B cell (primary cell): ENCODE results near the gene USP7. TPM values are rescaled to one million over a fixed set of nuclear protein-coding genes. Genes with fewer than 3 reads are reported as not detected.

Source experiments
- ATAC-seq: fragments of 200-7000 bp; cut with Tn5 transposase; one replicate; pipeline ENCODE4 v1.10.0; 2021; ENCODE audit warnings: low read depth, mild to moderate bottlenecking, moderate number of reproducible peaks, moderate library complexity
- CTCF ChIA-PET: fragments of 350-600 bp; sonication (Branson Sonifier 250); formaldehyde crosslinking; loops from one replicate; lab custom pipeline; 2021; ENCODE audit warnings: antibody characterized with exemption, inconsistent platforms; lab: Charles Lee
- POLR2A ChIA-PET: fragments of 350-600 bp; sonication (Branson Sonifier 250); formaldehyde crosslinking; loops from one replicate; lab custom pipeline; 2021; ENCODE audit warnings: antibody characterized with exemption; lab: Charles Lee
- DNase-seq: peaks from one replicate; pipeline ENCODE4 v3.0.0; 2013
- H2AFZ ChIP-seq: 2 replicates; pipeline ENCODE4 v1.6.1; 2012; ENCODE audit warnings: mild to moderate bottlenecking, low read depth, low read length; ENCODE audit not compliant: insufficient read depth, poor library complexity, severe bottlenecking
- H3K27ac ChIP-seq, 2 donors: 1 replicate in 1 of 2; 2 replicates in 1 of 2; pipeline ENCODE4 v1.5.1; 2012 to 2013; ENCODE audit warnings: low read length in 2 of 2, mild to moderate bottlenecking in 2 of 2, moderate library complexity in 1 of 2
- H3K27me3 ChIP-seq, 4 experiments: fragments of 200-600 bp in 1 of 4; sonication (generic) in 1 of 4; replicated peaks in 1 of 4; 1 replicate in 2 of 4; 2 replicates in 2 of 4; pipeline versions ENCODE4 v1.6.1 to v1.7.0; 2013 to 2016; ENCODE audit warnings: low read length in 3 of 4, mild to moderate bottlenecking in 2 of 4, mixed read lengths in 1 of 4, moderate library complexity in 1 of 4; ENCODE audit not compliant: insufficient read depth in 4 of 4, control insufficient read depth in 3 of 4; ENCODE audit errors: control extremely low read depth in 1 of 4
- H3K36me3 ChIP-seq, 2 experiments: replicated peaks in 1 of 2; 1 replicate in 1 of 2; 2 replicates in 1 of 2; pipeline versions ENCODE4 v1.6.1 to v1.7.1; 2013; ENCODE audit warnings: low read length in 1 of 2; ENCODE audit not compliant: insufficient read depth in 2 of 2, control insufficient read depth in 1 of 2; ENCODE audit errors: control extremely low read depth in 1 of 2, extremely low read depth in 1 of 2
- H3K4me1 ChIP-seq, 2 donors: fragments of 200-600 bp in 1 of 2; sonication (generic) in 1 of 2; 1 replicate in 1 of 2; 2 replicates in 1 of 2; pipeline versions ENCODE4 v1.5.1 to v1.6.1; 2013 to 2017; ENCODE audit warnings: low read length in 2 of 2; ENCODE audit not compliant: control insufficient read depth in 2 of 2, insufficient read depth in 2 of 2
- H3K4me2 ChIP-seq: replicated peaks from 2 replicates; pipeline ENCODE3; 2012; ENCODE audit warnings: mild to moderate bottlenecking, low read depth, low read length; ENCODE audit not compliant: poor library complexity, severe bottlenecking
- H3K4me3 ChIP-seq, 5 experiments: fragments of 200-600 bp in 1 of 5; sonication (generic) in 1 of 5; 1 replicate in 3 of 5; 2 replicates in 2 of 5; pipeline versions ENCODE4 v1.5.1 to v1.7.0; 2011 to 2016; ENCODE audit warnings: low read length in 4 of 5, mild to moderate bottlenecking in 4 of 5, low read depth in 2 of 5, control low read depth in 1 of 5, moderate library complexity in 1 of 5; ENCODE audit not compliant: insufficient read depth in 1 of 5; ENCODE audit errors: control extremely low read depth in 1 of 5, extremely low read depth in 1 of 5
- H3K79me2 ChIP-seq: fragments of 200-600 bp; sonication (generic); one replicate; pipeline ENCODE4 v1.6.0; 2016; ENCODE audit warnings: low read length; ENCODE audit not compliant: control insufficient read depth, insufficient read depth
- H3K9ac ChIP-seq: fragments of 200-600 bp; sonication (generic); 2 replicates; pipeline ENCODE4 v1.6.1; 2017; ENCODE audit warnings: mild to moderate bottlenecking, low read length, moderate library complexity
- H3K9me3 ChIP-seq, 3 donors: one replicate each; pipeline versions ENCODE4 v1.6.1 to v1.7.1; 2013; ENCODE audit warnings: low read length in 2 of 3; ENCODE audit not compliant: control insufficient read depth in 2 of 3, insufficient read depth in 1 of 3; ENCODE audit errors: control extremely low read depth in 1 of 3
- H4K20me1 ChIP-seq: 2 replicates; pipeline ENCODE4 v1.6.0; 2012; ENCODE audit warnings: mild to moderate bottlenecking, low read length; ENCODE audit not compliant: insufficient read depth, control insufficient read depth, poor library complexity, severe bottlenecking
- H3K27ac Mint-ChIP-seq: one replicate; pipeline ENCODE4 v1.8.0; 2021; ENCODE audit warnings: mixed read lengths
- H3K27me3 Mint-ChIP-seq: one replicate; pipeline ENCODE4 v1.8.0; 2021; ENCODE audit warnings: mixed read lengths
- H3K4me1 Mint-ChIP-seq: one replicate; pipeline ENCODE4 v1.8.0; 2021; ENCODE audit warnings: mixed read lengths
- H3K4me3 Mint-ChIP-seq: one replicate; pipeline ENCODE4 v1.8.0; 2021; ENCODE audit warnings: mixed read lengths
- H3K9me3 Mint-ChIP-seq: one replicate; pipeline ENCODE4 v1.8.0; 2022; ENCODE audit warnings: mixed read lengths; ENCODE audit not compliant: insufficient read depth
- EZH2 ChIP-seq: IDR thresholded peaks from 2 replicates; pipeline ENCODE4 v1.6.1; 2012; ENCODE audit warnings: borderline replicate concordance, low read depth, mild to moderate bottlenecking, moderate library complexity, low read length; ENCODE audit not compliant: insufficient read depth, poor library complexity, severe bottlenecking
- WGBS: methylation state at CpG from one replicate; pipeline ENCODE4 v1.1.5; 2013; ENCODE audit warnings: missing lambda C conversion rate; ENCODE audit not compliant: insufficient coverage; 5-methylcytosine and 5-hydroxymethylcytosine counted together
- intact Hi-C: fragments of 100-400 bp; cut with micrococcal nuclease; formaldehyde crosslinking; loops from one replicate; pipeline ENCODE4 v1.10.0; 2022
- polyA plus RNA-seq: library from polyadenylated mRNA; depleted of rRNA; stranded (reverse); fragments of >200 nt; gene quantifications from 2 replicates; pipeline ENCODE4 v1.2.3, GENCODE V29; 2012
- total RNA-seq, 2 donors: library from RNA; stranded (reverse); fragments of 120-200 nt in 1 of 2; gene quantifications; 1 replicate in 1 of 2; 2 replicates in 1 of 2; pipeline versions ENCODE4 v1.2.3 to v1.2.4, GENCODE V29; 2013 to 2022
- TF ChIP-seq, protein P1 (sequence below): fragments of 200-600 bp; IDR thresholded peaks from one replicate; pipeline ENCODE4 v1.8.0; 2022; ENCODE audit warnings: antibody characterized with exemption, mild to moderate bottlenecking

USP7 gene
- total and polyA plus RNA-seq, 2 donors (not counting 1 experiment from before 2014, with no cell fraction given) = 27.4 to 223 TPM

DNA sequence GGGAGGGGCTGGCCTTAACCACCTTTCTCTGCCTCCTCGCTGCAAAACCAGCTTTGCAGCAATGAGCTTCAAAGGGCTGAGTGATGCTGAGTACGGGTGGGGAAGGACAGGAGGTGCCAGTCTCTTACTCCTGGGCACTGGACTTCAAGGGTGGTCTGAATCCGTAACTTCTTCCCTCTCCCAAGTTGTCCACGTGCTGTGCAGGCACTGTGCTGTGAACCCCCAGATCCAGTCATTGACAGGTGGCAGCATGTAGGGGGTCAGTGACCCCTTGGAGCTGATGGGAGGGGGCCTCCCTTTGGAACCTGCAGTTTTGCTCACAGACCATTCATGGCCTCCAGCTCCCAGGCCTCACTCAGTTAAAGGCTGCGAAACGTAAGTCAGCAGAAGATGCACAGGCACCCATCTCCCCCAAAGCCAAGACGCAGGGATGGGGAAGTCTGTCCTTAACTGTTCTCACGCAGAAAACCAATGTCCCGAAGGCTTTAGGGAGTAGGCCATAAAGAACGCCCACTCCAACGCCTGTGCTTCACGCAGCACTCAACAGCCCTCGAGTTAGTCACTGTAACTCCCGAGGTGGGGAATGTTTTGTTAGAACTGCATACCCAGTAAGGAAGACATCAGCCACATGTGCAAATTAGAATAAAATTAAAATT lies 73.7 kb downstream of the USP7 start:
- DNase-seq (no peak), ATAC-seq (no peak)
- no peak overlapping the region for H3K9ac ChIP-seq
- H4K20me1 ChIP-seq = peaks cover 66% of the 10 kb centered on the region
- H3K27ac Mint-ChIP-seq = peak overlapping the region; percentile 37
- no peak overlapping the region for H3K4me2 ChIP-seq
- peaks cover 2 to 37% of the 10 kb centered on the region in 2 experiments for H3K36me3 ChIP-seq
- no peak overlapping the region for H2AFZ ChIP-seq
- peaks cover 3% of the 10 kb centered on the region for H3K9me3 Mint-ChIP-seq
- intact Hi-C loops = loop anchor here (2.0 to 5.0 kb wide), 4 partner anchors 47 to 1987 kb away; partner anchors contain the start of genes CIITA, GRIN2A and METTL22
- peaks cover 10% of the 10 kb centered on the region for H3K79me2 ChIP-seq
- H3K4me1 ChIP-seq = peaks cover 18 to 53% of the 10 kb centered on the region in 2 donors
- ChIA-PET POLR2A (interaction anchor here (2.4 kb wide), 1 partner anchor 202 kb away, joined by 18 read pairs; the partner anchor contains the start of gene HAPSTR1), CTCF (interaction anchor here (1.8 to 4.5 kb wide), 6 partner anchors 9 to 249 kb away, joined by 6 to 46 read pairs (median 19); partner anchors contain the start of genes HAPSTR1 and LITAFD)
- H3K27ac ChIP-seq = peak overlapping the region in 1 of 2 donors; percentile 86
- H3K27me3 ChIP-seq = peaks cover 0 to 3% (median 0%) of the 10 kb centered on the region in 4 experiments
- peaks cover 49% of the 10 kb centered on the region for H3K4me1 Mint-ChIP-seq
- TF ChIP-seq, protein P1, sequence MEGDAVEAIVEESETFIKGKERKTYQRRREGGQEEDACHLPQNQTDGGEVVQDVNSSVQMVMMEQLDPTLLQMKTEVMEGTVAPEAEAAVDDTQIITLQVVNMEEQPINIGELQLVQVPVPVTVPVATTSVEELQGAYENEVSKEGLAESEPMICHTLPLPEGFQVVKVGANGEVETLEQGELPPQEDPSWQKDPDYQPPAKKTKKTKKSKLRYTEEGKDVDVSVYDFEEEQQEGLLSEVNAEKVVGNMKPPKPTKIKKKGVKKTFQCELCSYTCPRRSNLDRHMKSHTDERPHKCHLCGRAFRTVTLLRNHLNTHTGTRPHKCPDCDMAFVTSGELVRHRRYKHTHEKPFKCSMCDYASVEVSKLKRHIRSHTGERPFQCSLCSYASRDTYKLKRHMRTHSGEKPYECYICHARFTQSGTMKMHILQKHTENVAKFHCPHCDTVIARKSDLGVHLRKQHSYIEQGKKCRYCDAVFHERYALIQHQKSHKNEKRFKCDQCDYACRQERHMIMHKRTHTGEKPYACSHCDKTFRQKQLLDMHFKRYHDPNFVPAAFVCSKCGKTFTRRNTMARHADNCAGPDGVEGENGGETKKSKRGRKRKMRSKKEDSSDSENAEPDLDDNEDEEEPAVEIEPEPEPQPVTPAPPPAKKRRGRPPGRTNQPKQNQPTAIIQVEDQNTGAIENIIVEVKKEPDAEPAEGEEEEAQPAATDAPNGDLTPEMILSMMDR = no peak
- TF ChIP-seq EZH2 = no peak
- H3K9me3 ChIP-seq = peaks cover 0 to 3% (median 0%) of the 10 kb centered on the region in 3 donors
- no peak overlapping the region for H3K4me3 Mint-ChIP-seq
- WGBS = 100% methylated on average over 5 of the region's 14 CpGs
- peaks cover 9% of the 10 kb centered on the region for H3K27me3 Mint-ChIP-seq
- H3K4me3 ChIP-seq = no peak overlapping the region
